ENCODE measurements around the gene SIK3.
"Not testable (repeated sequence)": the region's sequence is repeated elsewhere in the genome, so short reads cannot be mapped to it uniquely, and the experiment has no call there.

SIK3 gene

GRCh38 chr11:116825854-116826750 is 272.1 kb downstream of the SIK3 start:
- DNase-seq (ENCODE audit: low spot score), result no peak

DNA sequence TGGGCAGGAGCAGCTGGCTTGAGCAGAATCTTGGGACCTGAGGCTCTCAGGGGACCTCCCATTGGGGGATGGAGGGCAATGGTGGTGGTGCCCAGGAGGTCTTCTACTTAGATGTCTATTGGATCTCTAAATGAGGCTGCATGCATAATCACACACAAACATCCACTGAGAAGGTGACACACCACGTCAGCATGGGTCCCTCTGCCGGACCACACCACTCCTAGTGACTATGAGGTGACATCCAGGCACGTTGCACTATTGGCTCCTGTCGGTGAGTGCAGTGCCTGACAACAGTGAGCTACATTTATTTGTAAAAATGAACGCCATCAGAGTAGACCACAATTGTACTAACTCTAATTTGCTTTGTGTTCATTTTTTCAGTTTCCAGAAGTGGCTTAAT is 272.8 kb downstream of the SIK3 start:
- no peak for DNase-seq (ENCODE audit: low spot score)

- DNase-seq (ENCODE audit: low spot score), result no peak
Measured at GRCh38 chr11:116823031-116823843, 275.0 kb downstream of the SIK3 start, which contains the start of gene APOA4. Gene APOA4, minus strand, starts transcription at chr11:116823304. Its CDS starts 113 bp downstream, at chr11:116823191.

- DNase-seq (ENCODE audit: low spot score), result no peak
Measured at GRCh38 chr11:116822575-116822974, 275.7 kb downstream of the SIK3 start.

GRCh38 chr11:116821050-116821918 is 276.9 kb downstream of the SIK3 start:
- DNase-seq (ENCODE audit: low spot score), result no peak

GRCh38 chr11:116819049-116819448 is 279.2 kb downstream of the SIK3 start:
- DNase-seq (ENCODE audit: low spot score), result no peak

GRCh38 chr11:116814502-116814901 is 283.7 kb downstream of the SIK3 start:
- DNase-seq (ENCODE audit: low spot score), result no peak

DNA sequence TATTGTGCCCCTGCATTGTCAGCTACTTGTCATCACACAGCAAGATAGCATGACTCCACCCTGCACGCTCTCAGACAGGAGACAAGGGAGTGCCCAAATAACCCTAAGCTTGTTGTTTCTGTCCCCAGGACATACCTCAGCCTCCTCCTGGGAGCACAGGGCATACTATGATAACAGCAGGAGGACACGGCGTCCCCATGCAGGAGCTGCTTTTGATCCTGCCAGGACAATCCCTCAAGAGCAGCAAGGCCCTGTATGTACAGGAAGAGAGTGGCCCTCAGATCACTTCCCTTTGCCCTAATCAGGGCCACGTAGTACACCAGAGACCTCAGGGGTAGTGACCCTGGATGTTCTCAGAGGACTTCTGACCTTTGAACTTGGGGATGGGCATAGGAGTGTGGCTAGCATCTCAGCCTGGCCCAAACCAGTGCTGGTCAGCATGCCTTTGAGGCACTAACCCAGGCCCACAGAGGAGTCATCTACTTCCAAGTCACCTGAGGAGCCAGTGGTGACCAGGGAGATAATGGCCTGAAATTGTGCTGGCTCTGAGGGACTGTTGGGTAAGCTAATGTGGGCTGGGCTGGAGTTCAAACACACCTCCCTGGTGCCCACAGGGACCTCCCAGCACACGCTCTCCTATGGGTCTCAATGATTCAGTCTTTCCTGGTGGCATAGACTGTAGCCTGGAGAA is 284.3 kb downstream of the SIK3 start:
- no peak for DNase-seq (ENCODE audit: low spot score)

GRCh38 chr11:116813170-116813569 is 285.1 kb downstream of the SIK3 start:
- DNase-seq (ENCODE audit: low spot score), result no peak

GRCh38 chr11:116812109-116812508 is 286.1 kb downstream of the SIK3 start:
- DNase-seq (ENCODE audit: low spot score), result no peak

DNA sequence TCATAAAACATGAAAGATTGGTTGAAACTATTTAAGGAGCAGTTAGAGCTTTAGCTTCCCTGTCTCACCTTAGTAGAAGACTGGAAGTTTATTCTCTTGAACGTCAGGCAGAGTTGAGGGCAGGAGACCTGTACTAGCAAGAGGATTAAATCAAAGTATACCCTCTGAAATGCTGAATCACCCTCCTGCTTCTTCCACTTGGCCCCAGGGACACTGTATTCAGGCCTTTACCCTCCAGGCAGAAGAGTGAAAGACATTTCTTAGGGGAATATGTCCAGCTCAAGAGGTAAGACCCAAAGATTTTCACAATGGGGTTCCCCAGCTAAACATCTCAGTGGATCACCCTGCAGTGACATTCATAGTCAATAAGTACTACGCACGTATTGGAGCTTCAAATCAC is 287.0 kb downstream of the SIK3 start:
- DNase-seq (ENCODE audit: low spot score), result no peak

- DNase-seq (ENCODE audit: low spot score), result no peak
Measured at GRCh38 chr11:116808262-116809175, 289.7 kb downstream of the SIK3 start.

GRCh38 chr11:116807601-116808261 is 290.5 kb downstream of the SIK3 start:
- DNase-seq (ENCODE audit: low spot score), result no peak

DNA sequence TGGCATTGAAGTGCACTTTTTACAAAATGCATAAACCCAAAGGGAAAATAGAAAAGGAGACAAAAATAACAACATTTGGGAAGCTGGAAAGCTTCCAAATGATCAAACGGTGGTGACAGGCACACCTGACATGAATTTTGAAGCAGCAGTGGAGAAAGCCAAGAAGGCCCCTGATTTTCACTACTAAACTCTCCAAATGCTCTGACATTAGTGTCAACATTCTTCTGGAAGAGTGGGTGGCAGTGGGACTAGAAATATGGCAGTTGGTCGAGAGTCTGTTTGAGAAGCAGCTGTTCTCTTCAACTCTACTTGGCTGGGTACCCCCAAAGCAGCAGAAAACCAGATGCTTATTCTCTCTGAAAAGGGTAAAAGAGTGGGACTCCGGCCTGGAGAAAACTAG is 294.2 kb downstream of the SIK3 start:
- no peak for DNase-seq (ENCODE audit: low spot score)

- not testable (repeated sequence) for DNase-seq (ENCODE audit: low spot score)
Measured at GRCh38 chr11:116801662-116802061, 296.6 kb downstream of the SIK3 start.

GRCh38 chr11:116800610-116801009 is 297.6 kb downstream of the SIK3 start:
- no peak for DNase-seq (ENCODE audit: low spot score)

DNA sequence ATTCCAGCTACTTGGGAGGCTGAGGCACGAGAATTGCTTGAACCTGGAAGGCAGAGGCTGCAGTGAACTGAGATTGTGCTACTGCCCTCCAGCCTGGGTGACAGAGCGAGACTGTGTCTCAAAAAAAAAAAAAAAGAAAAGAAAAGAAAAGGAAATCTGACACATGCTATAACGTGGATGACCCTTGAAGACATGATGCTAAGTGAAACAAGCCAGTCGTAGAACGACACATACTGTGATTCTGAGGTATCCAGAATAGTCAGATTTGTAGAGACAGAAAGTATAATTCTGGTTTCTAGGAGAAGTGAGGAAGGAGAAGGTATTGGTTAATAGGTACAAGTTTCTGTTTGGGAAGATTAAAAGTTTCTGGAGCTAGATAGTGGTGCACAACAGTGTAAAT is 299.9 kb downstream of the SIK3 start:
- no peak for DNase-seq (ENCODE audit: low spot score)

DNA sequence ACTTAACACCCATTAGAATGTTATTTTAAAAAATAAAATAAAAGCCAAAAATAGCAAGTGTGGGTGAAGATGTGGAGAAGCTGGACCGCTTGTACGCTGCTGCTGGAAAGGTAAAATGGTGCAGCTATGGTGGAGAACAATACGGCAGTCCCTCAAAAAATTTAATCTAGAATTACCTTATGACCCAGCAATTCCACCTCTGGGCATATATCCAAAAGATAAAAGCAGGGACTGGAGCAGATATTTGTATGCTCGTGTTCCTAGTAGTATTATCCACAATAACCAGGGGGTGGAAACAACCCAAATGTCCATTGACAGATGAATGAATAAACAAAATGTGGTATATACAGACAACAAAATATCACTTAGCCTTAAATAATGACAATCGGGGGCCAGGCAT is 300.4 kb downstream of the SIK3 start:
- DNase-seq (ENCODE audit: low spot score), result no peak

DNA sequence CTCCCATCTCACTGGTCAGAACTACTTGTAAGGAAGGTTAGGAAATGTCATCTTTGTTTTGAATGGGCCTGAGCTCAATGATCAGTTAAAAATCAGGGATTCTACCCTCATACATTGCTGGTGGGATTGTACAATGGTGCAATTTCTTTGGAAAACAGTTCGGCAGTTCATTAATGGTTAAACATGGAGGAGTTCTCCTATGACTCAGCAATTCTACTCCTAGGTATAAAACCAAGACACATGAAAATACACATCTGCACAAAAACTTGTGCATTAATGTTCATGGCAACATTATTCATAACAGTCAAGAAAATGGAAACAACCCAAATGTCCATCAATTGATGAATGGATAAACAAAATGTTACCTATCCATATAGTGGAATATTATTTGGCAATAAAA is 301.7 kb downstream of the SIK3 start:
- DNase-seq (ENCODE audit: low spot score), result no peak

DNA sequence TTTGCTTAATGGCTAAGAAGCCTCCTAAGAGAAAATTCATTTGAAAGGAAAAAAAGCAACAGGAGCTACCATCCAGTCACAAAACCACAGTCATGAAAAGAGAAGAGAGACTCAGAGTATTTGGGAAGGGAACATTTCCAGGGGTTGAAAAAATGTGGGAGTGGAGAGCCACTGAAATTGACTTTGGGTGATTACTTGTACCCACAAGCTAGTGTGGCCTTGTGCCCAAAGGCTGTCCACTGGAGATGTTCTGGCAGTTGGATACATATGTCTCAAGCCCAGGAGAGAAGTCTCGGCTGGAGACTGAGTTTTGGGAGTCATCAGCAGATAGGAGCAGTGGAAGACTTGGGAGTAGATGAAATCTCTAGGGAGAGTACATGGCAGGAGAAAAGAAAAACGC is 303.4 kb downstream of the SIK3 start:
- DNase-seq (ENCODE audit: low spot score), result no peak
